LNCAP (cell line): Measurements from ENCODE around the gene GSX1.

Experiments used
- TF ChIP-seq, protein P1 (sequence below): fragments of 450-650 bp; IDR thresholded peaks from 2 replicates; pipeline ENCODE4 v1.5.1; 2017; ENCODE audit warnings: mild to moderate bottlenecking

GSX1 gene

DNA sequence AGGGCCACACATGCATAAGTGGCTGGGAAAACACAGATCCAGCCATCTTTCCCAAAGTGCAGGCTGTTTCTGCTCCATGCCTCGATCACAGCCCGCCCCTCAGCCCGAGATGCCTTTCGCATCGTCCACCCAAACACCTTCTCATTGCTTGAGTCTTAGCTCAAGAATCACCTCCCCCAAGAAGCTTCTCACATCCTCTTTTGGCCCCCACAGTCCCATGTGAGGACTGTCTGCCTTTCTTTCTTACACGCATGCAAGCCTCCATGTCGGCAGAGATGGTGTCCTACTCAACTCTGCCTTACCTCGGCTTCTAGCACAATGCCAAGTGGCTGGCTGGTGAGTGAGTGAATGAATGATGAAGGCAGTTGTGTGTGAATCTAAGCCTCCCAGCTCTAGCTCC lies 18.1 kb upstream of the GSX1 start:
- TF ChIP-seq, protein P1, sequence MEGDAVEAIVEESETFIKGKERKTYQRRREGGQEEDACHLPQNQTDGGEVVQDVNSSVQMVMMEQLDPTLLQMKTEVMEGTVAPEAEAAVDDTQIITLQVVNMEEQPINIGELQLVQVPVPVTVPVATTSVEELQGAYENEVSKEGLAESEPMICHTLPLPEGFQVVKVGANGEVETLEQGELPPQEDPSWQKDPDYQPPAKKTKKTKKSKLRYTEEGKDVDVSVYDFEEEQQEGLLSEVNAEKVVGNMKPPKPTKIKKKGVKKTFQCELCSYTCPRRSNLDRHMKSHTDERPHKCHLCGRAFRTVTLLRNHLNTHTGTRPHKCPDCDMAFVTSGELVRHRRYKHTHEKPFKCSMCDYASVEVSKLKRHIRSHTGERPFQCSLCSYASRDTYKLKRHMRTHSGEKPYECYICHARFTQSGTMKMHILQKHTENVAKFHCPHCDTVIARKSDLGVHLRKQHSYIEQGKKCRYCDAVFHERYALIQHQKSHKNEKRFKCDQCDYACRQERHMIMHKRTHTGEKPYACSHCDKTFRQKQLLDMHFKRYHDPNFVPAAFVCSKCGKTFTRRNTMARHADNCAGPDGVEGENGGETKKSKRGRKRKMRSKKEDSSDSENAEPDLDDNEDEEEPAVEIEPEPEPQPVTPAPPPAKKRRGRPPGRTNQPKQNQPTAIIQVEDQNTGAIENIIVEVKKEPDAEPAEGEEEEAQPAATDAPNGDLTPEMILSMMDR, result no peak

DNA sequence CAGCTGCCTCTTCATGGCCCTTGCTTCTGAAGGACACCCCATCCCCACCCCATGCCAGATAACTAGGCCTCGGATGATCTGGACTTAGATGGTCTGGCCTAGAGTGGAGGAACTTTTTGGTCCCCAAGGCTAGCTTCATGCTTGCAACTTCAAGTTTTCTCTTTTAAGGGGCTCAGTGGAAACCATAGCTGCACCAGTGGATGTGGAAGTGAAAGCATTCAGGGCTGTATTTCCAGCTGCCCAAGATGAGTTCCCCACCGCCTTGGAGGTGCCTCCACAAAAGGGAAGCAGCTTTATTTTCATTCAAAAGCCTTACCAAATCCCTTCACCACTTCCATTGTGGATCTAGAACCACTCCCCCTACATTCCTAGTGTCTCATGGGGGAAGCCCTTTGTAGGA lies 17.6 kb upstream of the GSX1 start:
- TF ChIP-seq, protein P1, result no peak

DNA sequence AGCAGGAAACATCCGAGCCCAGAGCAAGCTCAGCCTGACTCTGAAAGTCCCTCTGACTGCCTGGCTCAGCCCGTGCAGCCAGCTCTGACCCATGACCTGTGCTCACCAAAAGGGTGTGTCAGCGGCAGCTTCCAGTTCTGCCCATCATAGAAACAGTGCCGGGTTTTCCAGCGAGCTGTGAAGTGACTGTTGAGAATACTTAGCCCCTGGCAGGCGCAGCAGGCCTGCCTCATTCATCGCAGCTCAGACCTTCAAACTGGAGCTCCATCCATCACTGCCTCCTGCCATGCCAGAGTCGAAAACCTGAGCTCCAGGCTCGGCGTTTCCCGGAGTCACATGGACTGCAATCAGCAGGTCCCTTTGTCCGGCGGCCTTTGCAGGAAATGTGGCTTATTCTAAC lies 16.3 kb upstream of the GSX1 start:
- TF ChIP-seq, protein P1, result no peak

DNA sequence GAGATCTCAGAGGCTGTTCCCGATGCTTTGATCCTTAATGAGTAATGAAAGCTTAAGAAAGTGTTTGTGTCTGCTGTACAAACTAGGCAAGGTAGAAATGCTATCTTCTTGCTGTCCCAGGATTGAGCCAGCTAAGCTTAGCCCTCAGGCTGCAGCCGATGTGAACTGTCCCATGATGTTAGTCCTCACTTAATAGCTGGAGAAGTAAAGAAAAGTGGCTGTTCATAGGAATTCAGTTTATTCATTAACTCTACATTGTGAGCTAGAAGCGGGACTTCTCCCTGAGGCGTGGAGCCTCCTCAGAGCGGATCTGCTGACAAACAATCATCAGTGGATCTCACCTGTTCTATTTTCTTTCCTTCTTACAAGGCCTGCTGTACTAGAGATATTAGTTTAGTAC lies 10.1 kb upstream of the GSX1 start:
- TF ChIP-seq, protein P1, result no peak

DNA sequence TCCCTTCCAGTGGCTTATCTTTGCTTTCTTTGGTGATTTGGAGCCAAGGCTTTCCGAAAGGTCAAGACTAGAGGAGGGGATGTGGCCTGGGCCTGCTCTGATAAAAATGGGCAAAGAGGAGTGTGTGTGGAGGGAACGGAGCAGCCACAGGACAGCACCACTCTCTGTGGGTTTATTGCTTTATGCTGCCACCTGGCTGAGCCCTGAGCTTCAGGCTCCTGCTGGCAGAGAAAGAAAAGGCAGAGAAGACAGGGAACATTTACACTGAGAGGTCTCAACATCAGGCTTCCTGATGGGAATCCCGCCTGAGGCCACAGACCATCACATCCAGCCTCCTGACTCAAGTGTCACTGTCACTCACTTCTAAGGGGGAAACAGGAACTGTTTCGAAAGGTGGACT lies 9.2 kb upstream of the GSX1 start:
- TF ChIP-seq, protein P1, result peak; percentile 43

DNA sequence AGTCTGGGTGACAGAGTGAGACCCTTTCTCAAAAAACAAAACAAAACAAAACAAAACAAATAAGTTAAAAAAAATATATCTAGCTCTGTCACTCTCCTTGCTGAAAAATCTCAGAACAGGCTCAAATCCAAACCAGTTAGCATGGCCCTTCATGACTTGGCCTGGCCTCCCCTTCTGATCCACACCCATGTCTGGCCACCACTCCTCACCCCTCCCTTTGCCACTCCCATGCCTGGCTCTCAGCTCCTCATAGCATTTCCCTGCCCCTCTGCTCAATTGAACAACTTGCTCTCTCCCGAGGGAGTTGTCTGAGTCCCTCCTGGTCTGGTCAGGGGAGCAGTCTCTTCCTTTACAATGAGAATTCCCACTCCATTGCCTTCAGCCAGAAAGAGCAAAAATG lies 4.0 kb upstream of the GSX1 start:
- TF ChIP-seq, protein P1, result no peak

DNA sequence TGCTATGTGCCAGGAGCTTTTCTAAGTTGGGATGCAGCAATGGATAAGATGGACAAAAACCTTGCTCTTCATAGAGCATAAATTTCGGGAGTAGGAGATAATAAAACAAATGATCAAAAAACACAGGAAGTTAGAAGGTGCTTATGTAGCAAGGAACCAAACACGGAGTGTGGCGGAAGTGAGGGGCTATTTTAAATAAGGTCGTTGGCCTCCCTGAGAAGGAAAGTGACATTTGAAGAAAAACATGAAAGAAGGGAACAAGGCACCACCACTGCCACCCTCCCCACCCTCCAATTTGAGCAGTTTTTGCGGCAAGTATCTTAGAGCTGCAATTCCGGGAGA lies 3.2 kb upstream of the GSX1 start:
- TF ChIP-seq, protein P1, result no peak

DNA sequence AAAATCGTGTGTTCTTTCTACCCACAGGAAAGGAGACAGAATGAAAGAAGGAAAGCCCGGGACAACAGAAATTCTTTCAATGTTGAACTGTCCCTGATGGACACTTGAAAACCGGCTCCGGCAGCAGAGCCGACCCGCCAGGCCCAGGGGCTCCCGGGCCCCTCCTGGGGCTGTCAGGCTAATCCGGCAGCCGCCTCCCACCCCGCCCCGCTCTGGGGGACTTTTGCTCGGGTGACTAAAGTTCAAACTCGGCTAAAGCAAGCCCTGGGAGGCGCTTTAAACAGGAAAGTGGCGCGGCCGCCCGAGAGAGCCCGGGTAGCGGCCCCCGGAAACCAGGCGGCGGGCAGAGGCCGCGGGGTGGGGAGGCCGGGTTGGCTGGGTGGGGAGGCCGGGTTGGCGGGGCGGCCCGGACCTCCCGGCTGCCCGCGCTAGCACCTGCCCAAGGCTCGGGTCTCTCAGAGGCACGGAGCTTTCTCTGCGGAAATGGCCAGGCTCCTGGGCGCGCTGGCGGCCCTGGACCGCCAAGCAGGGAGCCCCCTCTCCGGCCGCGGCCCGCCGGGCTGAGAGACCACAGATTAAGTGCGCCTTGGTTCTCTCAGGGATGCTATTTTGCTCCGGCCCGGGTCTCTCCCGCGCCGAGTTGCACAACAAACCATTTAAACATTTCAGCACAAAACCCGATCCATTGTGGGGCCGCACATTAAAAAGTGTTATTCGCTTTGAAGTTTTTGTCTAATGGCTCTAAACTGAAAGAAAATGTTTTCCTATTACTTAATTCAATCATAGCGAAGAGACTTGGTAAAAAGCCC lies 2.6 kb upstream of the GSX1 start:
- TF ChIP-seq, protein P1, result no peak
